CD4-positive, alpha-beta T cell treated with Interleukin-15 for 1 hour (primary cell): ENCODE measurements around the gene PLA2G2C.

Experiments used
- DNase-seq: peaks from one replicate; pipeline ENCODE4 v3.0.0-alpha.2; 2020

PLA2G2C gene

GRCh38 chr1:20126041-20126805 lies 60.1 kb downstream of the PLA2G2C start:
- no peak for DNase-seq

GRCh38 chr1:20125100-20125499 lies 61.2 kb downstream of the PLA2G2C start:
- no peak for DNase-seq

GRCh38 chr1:20124456-20125057 lies 61.8 kb downstream of the PLA2G2C start:
- no peak for DNase-seq

GRCh38 chr1:20123722-20124455 lies 62.4 kb downstream of the PLA2G2C start:
- DNase-seq: no peak

GRCh38 chr1:20120796-20121195 lies 65.5 kb downstream of the PLA2G2C start:
- no peak for DNase-seq

GRCh38 chr1:20119347-20119746 lies 67.0 kb downstream of the PLA2G2C start, which contains the start of gene PLA2G2D:
Gene PLA2G2D, minus strand, starts transcription at chr1:20119536. Its CDS starts 38 bp downstream, at chr1:20119498.
- DNase-seq: no peak

GRCh38 chr1:20117236-20117635 lies 69.1 kb downstream of the PLA2G2C start:
- DNase-seq: no peak

- no peak for DNase-seq
Observed at GRCh38 chr1:20115916-20116315, 70.4 kb downstream of the PLA2G2C start.

- DNase-seq: no peak
Observed at GRCh38 chr1:20115479-20115878, 70.8 kb downstream of the PLA2G2C start.

GRCh38 chr1:20114021-20114648 lies 72.2 kb downstream of the PLA2G2C start:
- DNase-seq: no peak
